Measurements from ENCODE around the gene SLC35B2.

SLC35B2 gene

DNA sequence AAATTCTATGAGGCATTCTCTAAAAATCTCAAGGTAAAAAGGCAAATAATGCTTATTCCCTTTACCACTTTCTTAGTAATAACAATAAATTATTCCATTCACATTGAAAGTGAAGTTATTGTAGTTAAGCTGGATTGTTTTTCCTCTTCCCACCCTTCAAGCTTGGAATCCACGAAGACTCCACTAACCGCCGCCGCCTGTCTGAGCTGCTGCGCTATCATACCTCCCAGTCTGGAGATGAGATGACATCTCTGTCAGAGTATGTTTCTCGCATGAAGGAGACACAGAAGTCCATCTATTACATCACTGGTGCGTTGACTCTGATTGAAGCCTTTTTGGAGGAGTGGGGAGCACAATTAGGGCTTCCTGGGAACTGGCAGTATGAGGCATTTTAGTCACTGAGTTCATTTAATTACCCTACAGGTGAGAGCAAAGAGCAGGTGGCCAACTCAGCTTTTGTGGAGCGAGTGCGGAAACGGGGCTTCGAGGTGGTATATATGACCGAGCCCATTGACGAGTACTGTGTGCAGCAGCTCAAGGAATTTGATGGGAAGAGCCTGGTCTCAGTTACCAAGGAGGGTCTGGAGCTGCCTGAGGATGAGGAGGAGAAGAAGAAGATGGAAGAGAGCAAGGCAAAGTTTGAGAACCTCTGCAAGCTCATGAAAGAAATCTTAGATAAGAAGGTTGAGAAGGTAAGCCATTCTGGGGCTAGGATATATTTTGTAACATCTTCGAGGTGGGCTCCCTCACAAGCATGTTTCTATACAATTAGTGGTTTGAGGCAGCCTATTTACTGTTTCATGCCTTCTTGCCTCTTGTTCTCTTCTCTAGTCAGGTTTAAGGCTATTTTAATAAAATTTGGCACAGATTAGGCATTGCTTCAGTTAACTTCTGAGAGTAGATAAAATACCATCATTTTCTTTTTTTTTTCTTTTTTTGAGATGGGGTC lies 5.5 kb downstream of the SLC35B2 start:
- DNase-seq: no peak

DNA sequence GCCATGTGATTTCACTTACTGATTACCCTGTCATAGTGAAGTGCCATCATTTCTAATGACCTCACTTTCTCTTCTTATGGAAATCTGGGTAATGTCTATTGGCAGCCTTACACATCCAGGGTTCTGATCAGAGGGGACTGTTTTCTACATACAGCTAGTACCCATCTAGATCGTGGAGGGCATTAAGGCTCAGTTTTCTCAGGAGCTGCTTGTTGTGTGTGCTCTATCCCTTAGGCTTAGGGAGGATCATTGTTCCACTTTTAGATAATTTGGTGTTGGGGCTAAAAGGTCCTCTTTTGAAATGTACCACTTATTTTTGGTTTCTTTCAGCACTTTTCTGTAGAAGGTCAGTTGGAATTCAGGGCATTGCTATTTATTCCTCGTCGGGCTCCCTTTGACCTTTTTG lies 6.6 kb downstream of the SLC35B2 start:
- DNase-seq: no peak

DNA sequence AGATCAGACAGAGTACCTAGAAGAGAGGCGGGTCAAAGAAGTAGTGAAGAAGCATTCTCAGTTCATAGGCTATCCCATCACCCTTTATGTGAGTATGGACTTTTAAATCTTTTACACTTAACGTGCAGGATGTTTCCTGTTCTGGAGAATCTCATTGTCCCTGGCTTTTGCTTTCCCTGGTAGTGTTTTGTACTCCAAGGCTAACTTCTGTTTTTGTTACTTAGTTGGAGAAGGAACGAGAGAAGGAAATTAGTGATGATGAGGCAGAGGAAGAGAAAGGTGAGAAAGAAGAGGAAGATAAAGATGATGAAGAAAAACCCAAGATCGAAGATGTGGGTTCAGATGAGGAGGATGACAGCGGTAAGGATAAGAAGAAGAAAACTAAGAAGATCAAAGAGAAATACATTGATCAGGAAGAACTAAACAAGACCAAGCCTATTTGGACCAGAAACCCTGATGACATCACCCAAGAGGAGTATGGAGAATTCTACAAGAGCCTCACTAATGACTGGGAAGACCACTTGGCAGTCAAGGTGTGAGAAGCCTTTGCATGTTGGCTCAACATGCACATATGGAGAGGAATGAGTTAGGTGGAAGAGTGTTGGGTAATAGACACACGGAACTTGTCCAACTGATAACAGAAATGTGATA lies 7.1 kb downstream of the SLC35B2 start:
- no peak for DNase-seq

DNA sequence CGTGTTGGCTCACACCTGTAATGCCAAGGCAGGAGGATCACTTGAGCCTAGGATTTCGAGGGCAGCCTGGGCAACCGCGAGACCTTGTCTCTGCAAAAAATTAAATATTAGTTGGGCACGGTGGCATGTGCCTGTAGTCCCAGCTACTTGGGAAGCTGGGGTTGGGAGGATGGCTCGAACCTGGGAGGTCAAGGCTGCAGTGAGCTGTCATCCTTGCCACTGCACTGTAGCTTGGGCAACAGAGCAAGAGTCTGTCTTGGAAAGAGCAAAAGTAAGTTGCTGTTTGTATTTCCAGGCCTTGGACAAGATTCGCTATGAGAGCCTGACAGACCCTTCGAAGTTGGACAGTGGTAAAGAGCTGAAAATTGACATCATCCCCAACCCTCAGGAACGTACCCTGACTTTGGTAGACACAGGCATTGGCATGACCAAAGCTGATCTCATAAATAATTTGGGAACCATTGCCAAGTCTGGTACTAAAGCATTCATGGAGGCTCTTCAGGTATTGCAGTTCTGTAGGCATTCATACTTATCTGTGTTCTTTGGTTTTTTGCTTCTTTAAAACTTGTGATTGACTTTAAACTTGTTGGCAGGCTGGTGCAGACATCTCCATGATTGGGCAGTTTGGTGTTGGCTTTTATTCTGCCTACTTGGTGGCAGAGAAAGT lies 8.1 kb downstream of the SLC35B2 start:
- DNase-seq: no peak

DNA sequence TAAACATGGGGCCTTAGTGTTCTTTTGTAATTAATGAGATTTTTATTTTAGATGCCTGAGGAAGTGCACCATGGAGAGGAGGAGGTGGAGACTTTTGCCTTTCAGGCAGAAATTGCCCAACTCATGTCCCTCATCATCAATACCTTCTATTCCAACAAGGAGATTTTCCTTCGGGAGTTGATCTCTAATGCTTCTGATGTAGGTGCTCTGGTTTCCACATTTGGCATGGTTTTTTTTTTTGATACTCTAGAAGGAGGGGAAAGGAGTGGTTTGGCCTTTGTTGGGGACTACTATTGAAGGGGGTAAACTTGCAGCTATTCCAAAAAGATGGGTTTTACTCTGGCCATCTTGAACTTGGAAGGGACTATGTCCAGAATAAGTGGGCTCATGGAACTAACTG lies 8.7 kb downstream of the SLC35B2 start:
- no peak for DNase-seq

DNA sequence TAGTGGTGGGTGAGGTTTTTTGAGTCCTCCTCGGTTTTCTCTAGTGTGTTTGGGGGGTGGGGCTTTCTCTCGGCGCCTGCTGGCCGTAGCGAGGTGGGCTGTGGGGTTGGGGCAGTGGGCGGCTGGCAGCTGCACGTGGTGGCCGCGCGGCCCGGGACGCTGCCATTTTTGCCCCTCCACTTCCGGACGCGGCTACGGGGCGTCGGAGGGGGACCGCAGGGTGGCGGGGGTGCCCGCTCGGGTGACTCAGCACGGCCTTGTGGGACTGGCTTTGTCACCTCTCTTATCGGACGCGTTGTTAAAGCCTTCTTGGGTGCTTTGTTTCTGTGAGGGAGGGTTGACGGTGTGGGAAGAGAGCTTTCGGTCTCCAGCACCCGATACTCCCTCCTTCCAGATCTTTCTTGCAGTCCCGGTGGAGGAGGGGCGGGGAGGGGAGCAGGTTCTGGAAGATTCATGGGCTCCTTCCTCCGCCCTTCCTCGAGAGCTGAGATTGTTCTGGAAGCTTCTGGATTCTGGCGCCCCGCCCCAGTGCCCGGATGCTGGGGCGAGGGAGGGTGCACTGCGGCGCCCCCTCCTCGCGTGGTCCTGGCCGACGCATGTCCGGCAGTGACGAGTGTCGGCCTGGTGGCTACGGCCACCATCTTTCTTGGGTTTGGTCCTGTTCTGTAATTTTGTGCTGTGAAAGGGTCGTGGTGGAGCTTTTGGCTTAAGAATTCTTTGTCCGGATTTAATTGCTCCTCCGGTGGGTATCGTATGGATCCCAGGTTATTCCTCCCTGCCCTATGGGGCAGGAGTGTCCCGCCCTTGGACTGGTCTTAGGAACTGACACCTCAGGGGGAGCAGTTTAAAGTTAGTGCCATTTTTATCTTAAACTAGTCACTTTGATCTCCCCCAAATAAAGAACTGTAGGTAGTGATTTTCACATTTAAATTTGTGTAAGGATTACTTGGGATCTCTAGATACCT lies 9.7 kb downstream of the SLC35B2 start:
- peak; percentile 59 for DNase-seq

DNA sequence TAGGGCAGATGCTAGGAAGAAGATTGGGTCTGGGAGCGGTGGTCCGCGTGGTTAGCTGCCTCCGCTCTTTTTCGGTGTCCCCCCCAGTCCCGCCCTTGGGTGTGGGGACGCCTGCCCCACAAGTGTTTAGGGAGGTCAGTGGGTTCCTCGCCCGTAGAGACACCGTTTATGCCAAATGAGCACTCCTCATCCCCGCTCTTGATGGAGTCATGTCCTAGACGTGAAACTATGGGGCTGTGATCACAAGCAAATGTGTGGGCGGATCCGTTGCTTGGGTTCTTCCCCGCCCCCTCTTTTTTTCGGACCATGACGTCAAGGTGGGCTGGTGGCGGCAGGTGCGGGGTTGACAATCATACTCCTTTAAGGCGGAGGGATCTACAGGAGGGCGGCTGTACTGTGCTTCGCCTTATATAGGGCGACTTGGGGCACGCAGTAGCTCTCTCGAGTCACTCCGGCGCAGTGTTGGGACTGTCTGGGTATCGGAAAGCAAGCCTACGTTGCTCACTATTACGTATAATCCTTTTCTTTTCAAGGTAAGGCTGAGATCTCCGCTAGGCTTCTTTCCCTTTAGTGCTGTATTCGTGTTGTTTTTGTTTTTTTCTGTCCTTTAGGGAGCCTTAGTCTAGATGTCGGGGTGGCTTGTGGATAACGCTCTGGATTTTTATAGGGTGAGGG lies 10.5 kb downstream of the SLC35B2 start, which contains the start of gene HSP90AB1:
Gene HSP90AB1, plus strand, starts transcription at position 439 of the 675 bp plus-strand sequence. CDS start 1,529 bp downstream, outside the sequence.
- DNase-seq: peak; percentile 98

DNA sequence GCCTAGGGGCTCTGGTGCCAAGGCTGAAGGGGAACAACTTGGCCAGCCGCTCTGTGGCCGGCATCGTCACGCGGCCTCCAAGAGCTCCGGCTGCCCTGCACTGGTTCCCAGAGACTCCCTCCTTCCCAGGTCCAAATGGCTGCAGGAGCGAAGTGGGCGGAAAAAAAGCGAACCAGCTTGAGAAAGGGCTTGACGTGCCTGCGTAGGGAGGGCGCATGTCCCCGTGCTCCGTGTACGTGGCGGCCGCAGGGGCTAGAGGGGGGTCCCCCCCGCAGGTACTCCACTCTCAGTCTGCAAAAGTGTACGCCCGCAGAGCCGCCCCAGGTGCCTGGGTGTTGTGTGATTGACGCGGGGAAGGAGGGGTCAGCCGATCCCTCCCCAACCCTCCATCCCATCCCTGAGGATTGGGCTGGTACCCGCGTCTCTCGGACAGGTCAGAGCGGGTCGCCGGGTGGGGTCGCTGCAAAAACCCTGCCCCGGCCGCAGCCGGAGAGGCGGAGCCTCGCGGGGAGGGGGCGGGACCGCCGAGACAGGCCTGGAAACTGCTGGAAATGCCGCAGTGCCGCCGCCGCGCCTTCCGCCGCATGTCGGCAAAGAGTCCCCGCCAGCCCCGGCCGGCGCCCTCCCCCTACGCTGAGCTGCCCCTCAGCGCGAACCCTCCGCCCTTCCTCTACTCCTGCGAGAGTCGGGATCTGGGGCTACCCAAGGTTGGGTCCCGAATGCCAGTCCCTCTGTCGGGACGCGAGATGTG lies 11.2 kb downstream of the SLC35B2 start:
- DNase-seq: peak; percentile 84

DNA sequence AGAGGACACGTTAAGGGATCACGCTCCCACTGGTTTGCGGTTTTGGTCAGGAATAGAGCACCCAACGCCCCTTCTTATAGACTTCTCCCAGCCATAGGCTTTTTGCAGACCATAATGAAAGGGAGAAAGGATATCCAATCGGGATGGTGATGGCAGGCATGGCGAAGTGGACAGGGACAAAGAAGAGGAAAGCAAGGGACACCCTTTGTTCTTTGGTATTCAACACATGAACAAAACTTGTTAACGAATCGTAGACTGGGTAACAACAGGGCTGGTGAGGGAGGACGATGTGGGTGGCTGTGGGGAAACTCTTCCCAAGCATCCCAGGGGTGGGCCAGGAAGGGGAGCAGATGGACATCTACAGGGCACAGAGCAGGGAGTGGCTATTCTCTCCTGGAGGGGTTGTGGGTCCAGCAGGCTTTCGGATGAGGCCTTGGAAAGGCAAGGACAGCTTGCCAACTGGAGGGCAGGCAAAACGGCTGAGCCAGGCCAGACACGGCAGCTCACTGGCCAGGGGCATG lies 11.9 kb downstream of the SLC35B2 start:
- DNase-seq: no peak

DNA sequence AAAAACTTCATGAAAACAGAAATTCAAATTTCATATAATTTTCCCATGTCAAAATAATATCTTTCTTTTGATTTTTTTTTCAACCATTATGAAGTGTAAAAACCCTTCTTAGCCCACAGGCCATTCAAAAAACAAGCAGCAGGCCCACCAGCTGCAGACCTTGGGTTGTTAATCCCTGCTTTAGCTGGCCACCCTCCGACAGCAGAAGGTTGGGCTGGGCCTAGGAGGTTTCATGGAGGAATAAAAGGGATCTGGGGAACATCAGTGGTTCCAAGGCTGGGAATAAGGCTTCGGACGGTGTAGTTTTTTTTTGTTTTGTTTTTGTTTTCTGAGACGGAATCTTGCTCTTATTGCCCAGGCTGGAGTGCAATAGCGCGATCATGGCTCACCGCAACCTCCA lies 14.0 kb downstream of the SLC35B2 start:
- DNase-seq: no peak

DNA sequence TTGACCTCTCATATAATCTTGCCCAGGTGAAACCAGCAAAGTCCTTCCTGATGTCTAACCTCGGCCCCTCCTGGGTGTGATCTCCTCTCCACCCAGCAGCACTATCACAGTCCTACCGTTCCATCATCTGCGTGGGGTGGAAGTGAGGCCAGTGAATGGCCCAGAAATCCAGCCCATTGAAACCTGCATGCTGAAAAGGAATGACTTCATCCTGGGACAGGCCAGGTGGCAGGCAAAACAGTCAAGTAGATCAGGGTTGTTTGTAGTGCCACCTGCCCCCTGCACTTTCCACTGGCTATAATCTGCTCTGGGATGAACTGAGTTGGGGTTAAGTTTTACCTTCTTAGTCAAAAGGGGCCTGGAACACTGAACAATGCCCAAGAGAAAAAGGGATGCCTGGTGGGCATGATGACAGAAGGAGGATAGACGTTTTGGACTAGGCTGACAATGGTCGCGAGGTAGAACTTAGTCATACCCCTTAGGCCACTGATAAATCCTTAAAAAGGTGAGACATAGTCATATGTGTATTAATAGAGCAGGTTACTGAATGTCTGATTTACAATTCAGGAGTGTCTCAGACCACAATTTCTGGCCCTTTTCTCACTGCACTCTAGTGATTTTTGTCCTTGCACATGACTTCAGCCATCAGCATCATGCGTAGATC lies 18.5 kb downstream of the SLC35B2 start:
- no peak for DNase-seq

DNA sequence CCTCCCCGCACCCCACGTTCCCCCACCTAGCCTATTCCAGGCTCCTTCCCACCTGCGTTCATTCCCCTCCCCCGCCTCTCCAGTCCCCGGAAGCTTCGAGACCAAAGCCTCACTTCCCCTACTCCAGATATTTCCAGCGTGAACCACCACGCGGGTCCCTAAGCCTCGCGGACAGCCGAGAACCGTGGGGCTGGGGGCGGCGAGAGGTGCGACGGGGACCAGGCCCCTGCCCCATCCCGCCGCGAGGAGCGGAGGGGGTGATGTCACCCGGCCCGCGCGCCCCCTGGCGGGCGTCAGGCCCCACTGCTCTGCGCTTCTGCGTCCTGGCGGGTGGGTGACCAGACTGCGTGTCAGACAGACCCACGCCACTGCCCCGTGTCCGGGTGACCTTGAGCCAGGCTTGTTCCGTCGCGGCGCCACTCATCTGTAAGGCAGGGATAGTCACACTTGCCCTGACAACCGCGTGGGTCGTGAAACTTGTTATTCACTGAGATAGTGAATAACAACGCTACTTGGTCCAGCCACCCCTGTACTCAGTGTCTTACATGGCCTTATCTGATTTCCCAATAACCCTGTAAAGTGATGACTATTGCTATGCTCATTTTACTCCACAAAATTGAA lies 19.4 kb downstream of the SLC35B2 start:
- DNase-seq: peak; percentile 74

DNA sequence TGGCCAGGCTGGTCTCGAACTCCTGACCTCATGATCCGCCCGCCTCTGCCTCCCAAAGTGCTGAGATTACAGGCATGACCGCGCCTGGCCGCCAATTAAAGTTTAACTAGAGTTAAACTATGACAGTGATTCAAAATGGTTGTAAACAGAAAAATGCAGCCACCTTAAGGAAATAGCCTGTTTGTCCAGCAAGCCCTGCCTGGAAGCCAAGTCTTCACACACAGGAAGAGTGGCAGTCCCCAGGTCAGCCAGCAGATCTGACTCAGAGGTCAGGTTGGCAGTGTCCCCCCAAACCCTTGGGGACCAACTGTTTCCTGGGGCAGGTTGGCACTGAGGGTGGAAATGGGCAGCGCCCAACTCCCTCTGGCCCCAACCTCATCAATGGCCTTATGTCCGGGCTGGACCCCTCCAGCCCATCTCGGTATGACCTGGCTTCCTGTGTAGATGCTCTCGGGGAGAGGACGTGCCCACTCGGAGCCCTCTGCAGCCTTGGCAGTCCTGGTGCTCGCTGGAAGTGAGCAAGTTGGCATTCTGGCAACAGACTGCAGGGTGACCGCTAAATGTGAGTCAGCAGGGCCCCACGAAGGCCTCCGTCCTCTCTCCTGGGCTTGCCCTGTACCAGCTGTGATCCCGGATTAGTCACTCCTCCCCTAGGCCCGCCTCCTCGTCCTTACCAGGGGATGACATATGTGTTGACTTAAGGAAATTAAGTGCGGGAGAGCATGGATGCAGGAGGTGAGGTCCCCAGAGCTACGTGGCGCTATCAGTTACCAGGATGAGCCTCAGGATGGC lies 20.1 kb downstream of the SLC35B2 start:
- DNase-seq: peak; percentile 99

DNA sequence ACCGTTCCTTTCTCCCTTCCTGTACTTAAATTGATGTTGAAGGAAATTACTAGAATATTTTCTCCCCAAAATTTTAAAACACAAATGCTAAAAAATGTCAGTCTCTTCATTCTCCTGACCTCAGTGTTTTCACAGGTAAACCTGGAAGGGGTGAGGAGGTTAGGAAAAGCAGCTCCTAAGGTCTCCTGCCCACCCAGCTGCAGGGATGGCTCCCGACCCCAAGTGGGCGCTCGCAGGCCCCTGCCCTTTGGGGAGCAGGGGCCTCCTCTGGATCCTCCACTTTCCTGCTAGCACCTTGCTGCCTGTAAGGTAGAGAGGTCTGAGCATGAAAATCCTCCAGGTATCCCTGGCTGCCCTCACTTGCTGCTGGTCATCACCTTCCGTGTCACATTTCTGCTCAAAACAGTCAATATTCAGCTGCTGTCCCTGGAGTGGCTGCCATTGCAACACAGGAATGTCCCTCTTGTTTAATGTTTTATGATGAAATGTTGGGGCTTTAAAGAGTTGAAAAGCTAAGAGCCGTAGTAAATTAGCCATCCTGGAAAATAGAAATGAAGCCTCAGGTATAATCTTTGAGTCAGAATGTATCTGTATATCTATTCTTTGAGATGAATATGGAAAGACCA lies 21.3 kb downstream of the SLC35B2 start:
- no peak for DNase-seq

DNA sequence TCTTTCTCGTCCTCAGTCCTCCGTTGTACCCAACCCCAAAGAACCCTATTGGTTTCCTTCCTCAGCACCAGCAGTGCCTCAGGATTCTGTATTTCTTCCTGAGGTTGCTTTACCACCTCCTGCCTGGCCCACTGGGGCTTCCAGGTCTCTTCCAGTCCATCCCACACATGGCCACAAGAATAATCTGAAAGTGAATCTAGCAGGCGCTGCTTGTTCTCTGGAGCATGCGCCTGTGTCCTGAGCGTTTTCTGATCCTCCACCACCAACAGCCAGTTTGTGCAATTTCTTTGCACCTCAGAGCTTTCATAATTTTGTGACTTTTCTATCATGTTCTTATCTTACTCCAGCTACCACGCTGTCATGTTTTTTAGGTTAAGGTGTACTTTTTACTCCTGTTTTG lies 22.1 kb downstream of the SLC35B2 start:
- no peak for DNase-seq

DNA sequence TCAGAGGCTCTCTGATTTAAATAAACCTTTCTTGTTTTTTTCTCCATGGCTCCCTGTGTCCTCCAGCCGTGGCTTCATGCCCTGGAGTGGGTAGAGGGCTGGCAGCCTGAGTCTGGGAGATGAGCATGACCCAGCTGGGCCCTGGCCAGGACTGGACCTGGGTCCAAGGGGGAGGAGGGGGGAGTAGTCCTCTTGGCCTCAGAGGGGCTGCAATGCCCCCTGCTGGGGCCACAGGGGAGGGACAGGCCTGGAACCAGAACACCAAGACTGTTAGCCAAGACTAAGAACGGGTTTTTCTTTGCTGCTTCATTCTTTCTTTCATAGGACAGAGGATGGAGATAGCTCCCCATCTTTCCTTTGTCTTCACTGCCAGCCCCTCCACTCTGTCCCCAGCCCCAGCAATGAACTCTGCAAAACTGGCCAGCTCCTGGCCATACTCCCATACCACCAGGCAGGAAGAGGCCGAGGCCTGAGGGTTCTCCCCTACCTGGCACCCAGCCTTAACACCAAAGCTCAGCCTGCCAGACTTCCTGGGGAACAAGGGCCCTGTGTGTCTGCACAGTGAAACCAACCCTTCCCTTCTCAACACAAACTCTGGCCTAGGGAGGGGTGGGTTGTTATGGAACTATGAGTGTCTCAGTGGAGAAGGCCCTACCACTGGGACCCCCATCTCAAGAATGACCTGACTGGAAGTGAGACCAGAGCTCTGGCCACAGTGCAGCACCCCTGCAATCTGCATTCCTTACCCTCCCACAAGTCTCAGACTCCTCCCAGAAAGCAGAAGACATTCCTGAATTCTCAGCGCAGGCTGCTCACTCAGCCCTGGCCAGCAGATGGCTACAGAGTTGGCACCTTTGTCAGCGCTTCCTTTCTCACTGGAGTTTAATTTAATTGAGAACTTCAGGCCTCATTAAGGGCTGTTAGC lies 23.0 kb downstream of the SLC35B2 start:
- DNase-seq: peak; percentile 82

DNA sequence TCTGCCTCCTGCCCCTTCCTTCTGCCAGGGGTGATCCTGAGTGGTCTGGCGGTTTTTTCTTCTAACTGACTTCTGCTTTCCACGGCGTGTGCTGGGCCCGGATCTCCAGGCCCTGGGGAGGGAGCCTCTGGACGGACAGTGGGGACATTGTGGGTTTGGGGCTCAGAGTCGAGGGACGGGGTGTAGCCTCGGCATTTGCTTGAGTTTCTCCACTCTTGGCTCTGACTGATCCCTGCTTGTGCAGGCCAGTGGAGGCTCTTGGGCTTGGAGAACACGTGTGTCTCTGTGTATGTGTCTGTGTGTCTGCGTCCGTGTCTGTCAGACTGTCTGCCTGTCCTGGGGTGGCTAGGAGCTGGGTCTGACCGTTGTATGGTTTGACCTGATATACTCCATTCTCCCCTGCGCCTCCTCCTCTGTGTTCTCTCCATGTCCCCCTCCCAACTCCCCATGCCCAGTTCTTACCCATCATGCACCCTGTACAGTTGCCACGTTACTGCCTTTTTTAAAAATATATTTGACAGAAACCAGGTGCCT lies 23.7 kb downstream of the SLC35B2 start:
- DNase-seq: no peak
